NCI-H2107 treated with DMSO at 0.1 percent for 48 hours (cell line): Measurements from ENCODE around the gene GPC6.
A peak's percentile ranks its signal among the peaks of the same experiment; 100 is the strongest.

Source experiments
- DNase-seq: peaks from one replicate; lab custom pipeline; 2025; ENCODE audit not compliant: unreplicated experiment; lab: John Stamatoyannopoulos, UW

GPC6 gene

DNA sequence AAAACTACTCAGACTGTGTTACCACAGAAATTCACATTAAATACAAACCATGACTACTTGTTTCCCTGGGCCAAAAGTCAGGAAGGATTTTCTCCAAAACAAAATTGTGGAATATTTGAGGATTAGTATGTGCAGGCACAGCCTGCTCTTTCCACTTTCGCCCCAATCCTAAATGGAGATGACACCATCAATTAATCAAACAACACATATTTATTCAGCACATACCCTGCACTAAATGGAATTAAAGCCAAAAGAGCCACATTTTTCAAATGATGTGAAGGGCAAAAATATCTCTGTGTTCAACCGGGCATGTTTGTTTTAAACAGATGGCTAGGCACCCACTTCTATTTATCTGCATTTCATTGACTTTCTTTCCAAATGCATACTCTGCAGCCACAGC lies 729.8 kb downstream of the GPC6 start:
- DNase-seq = no peak

- DNase-seq = no peak
Measured at GRCh38 chr13:93957371-93957770, 730.8 kb downstream of the GPC6 start.

GRCh38 chr13:93959796-93960533 lies 733.4 kb downstream of the GPC6 start:
- no peak for DNase-seq

DNA sequence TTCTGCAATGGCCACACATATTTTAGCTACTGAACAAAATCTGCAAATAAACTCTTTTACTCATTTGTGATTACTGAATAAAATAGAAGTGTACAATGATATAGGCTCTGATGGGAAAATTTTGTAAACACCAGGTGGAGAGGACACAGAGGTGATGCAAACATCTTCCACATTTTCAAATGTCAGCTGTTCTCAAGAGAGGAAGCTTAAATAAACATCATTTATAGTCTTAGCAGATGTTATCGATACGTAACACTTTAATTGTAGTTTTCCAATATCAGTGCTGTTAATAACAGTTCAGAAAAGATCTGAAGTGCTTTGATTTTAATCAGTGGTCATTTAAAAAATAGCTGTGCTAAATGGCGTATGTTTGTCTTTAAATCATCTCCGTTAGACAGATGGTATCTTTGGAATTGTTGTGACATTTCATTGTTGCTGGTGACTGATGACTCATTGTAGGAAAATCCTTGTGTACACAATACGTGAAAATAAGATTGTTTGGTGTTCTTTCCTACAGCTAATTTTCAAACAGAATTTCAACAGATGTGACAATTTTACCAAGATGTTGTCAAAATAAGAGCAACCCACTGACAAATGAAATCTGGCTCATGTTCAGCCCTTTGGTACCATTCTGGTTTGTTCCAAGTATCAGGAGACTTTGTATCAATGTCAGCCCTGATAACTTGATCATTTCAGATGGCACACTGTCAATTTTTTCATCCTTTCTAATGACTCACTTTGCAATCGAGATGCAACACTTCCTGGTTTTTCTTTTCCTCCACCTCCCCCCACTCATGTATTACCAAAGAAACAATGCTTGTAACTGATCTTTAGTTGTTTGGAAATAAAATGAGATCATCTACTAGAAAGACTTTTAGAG lies 736.9 kb downstream of the GPC6 start:
- DNase-seq = peak; percentile 41

- no peak for DNase-seq
Measured at GRCh38 chr13:93964146-93964512, 737.5 kb downstream of the GPC6 start.

DNA sequence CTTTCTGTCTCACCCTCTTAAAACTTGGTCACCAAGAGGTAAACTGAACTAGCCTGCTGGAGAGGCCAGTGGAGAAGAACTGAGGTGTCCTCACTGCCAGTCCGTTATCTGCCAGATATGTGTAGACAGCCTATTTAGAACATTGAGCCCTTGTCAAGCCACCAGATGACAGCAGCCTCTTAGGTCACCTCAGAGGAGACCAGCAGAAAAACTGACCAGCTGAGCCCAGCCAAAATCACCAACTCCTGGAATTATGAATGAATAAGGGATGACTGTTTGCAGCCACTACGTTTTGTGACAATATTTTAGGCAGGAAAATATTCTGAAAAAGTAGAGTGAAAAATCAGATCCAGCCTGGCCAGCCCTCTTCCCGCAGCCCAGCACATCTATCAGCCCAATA lies 739.0 kb downstream of the GPC6 start:
- DNase-seq = no peak

DNA sequence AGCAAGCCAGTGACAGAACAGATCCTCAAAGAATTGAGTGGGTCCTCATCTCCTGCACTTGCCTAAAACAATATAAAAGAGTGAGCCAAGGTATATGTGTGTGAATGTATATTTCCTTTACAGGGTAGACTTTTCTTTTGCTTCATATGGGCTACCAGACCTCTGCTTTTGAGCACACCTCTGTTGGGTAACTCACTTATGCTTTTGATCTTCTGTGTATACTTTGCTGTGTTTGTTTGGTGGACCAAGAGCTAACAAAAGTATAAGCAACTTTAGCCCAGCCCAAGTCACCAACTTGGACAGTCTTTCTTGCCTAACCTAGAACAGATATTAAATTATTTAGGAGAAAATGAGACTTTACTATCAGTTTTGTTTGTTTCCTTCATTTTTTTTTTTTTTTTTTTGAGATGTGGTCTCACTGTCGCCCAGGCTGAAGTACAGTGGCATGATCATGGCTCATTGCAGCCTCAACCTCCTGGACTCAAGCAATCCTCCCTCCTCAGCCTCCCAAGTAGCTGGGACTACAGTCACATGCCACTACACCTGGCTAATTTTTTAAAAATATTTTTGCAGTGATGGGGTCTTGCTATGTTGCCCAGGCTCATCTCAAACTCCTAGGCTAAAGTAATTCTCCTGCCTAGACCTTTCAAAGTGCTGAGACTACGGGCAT lies 739.8 kb downstream of the GPC6 start:
- DNase-seq = no peak

- DNase-seq = no peak
Measured at GRCh38 chr13:93967286-93967685, 740.7 kb downstream of the GPC6 start.

GRCh38 chr13:93975242-93975641 lies 748.6 kb downstream of the GPC6 start:
- DNase-seq = no peak

DNA sequence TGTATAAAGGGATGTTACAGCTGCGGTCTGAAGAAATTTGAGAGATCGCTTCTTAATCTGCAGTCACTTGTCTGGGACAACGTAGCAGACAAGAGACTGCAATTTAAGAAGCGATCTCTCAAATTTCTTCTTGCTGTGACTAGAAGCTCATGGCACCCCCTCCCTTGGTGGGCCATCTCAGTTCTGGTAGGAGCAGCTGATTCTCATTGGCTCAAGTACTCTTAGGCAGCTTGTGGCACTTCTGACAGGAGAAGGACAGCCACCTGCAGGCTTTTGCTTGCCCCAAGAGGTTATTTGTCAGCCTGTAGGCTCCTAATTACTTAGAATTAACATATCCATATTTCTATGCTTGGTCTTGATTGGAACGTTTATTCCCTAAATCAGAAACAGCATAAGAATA lies 749.9 kb downstream of the GPC6 start:
- DNase-seq = peak; percentile 91

GRCh38 chr13:93977986-93978385 lies 751.4 kb downstream of the GPC6 start:
- no peak for DNase-seq

- DNase-seq = no peak
Measured at GRCh38 chr13:93981426-93981977, 754.9 kb downstream of the GPC6 start.

DNA sequence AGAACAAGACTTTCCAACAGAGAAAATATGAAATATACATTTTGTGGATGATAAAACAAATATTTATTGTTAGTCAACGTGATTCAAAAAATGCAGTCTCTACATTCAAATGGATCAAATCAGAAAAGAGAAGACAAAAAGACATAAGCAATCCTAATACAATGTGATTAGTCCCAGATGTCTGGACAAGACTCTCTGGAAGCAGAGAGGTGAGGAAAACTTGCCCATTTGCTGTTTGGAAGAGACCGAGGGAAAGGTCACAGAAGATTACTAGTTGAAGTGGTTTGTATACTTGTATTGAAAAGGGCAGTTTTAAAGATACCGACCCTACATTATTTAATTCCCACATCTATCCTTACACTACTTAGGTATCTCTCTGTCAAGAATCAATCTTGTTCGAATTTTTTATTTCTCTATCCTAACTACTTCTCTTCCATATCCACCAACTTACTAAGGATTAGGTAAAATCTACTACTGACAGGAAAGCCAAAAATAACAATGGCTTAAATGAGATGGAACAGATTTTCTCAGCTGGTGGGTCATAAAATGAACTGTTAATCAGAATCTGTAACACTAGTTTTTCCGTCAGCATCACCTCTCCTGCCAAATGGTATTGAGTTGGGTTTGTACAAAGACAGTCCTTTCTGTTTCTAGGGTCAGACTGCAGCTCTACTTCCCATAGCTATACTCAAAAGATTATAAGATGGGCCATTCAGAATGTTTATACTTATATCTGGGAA lies 755.7 kb downstream of the GPC6 start:
- DNase-seq = no peak

DNA sequence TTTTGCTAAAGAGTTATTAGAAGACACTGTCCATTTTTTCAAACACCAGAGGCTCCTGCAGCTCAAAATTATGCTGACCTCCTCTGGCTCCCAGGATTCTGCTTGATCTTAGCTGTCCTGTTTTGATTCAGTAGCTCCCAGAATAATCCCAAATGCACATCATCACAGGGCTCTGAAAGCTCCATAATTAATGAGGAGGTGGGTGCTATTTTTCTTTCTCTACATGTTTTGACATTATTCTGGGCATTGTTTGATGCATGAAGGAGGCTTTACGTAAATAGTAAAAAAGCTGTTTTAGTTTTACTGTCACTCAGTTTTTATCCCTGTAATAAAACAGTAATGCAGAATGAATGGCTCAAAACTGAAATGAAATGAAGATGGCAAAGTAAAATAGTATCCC lies 757.4 kb downstream of the GPC6 start:
- DNase-seq = no peak

- no peak for DNase-seq
Measured at GRCh38 chr13:93984876-93985275, 758.3 kb downstream of the GPC6 start.

DNA sequence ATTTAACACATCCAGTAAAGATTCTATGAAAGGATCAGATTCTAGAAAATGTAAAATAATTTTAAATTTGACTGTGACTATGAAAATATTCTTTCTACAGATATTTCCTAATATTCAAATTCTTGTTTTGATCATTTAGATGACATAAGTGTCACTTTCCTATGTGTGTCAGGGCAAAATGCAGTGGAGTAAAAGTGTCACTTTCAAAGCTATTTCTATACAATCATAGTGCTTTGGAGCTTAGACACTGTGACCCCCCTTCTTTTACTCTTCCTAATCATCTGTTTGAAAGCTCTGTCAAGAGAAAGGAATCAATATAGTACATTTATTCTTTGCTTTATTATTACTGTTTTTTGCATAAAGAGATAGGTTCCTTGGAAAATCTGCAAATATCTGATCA lies 760.9 kb downstream of the GPC6 start:
- no peak for DNase-seq

DNA sequence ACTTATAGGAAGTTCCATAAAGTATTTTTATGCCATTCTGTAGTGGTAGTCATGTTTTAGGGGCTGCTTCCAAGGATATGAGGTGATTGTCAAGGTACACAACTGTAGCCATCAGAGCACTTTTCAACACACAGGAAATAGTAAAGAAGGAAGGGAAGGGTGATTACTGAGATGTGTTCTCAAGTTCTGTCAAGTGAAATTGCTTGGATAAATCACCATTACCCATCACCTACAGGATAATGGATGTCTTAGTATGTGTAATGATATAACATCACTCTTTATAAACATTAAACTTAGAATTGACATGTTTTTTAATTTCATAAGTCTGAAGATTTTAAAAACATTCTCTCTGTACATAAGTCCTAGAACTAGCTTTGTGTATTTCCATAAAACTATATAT lies 765.0 kb downstream of the GPC6 start:
- no peak for DNase-seq

GRCh38 chr13:93996481-93996880 lies 769.9 kb downstream of the GPC6 start:
- no peak for DNase-seq

GRCh38 chr13:94006296-94006695 lies 779.7 kb downstream of the GPC6 start:
- no peak for DNase-seq

DNA sequence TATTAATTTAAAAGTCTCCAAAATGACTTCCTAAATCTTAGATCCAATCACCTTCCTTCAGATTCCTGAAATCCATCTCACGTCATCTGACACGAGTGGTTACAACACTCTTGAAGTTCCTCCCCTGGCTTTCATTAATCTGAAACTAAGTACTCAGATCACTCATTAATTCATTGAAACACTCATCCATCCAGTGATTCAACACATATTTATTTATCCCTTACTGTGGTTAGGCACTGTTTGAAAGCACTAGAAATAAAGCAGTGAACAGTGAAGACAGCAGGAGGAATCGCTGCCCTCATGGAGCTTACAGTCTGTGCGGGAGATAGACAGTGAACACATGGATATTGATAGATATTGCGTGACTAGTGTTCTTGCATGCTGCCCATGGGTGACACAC lies 780.5 kb downstream of the GPC6 start:
- no peak for DNase-seq

- no peak for DNase-seq
Measured at GRCh38 chr13:94009701-94010100, 783.1 kb downstream of the GPC6 start.
